GM13977 (cell line): ENCODE data around the gene ACTC1.
A peak's percentile ranks its signal among the peaks of the same experiment; 100 is the strongest.

Source experiments
- DNase-seq: peaks from one replicate; pipeline ENCODE4 v3.0.0; 2012; ENCODE audit warnings: low spot score
- CTCF ChIP-seq: IDR thresholded peaks from 2 replicates; pipeline ENCODE4 v1.5.1; 2012; ENCODE audit warnings: mild to moderate bottlenecking, control low read depth; ENCODE audit not compliant: insufficient read depth; ENCODE audit errors: extremely low read depth, missing control alignments
- in situ Hi-C: fragments of 300-500 bp; cut with MboI; formaldehyde crosslinking; loops from one replicate; pipeline ENCODE4 v1.12.0; 2022; ENCODE audit warnings: low sequenced_read_pairs, low pct_unique_long_range_greater_than_20kb, mixed read lengths, inconsistent platforms; ENCODE audit not compliant: unreplicated experiment

The ACTC1 gene

GRCh38 chr15:34799149-34800101 lies 4.1 kb upstream of the ACTC1 start:
- in situ Hi-C loops, result no loop called here
- TF ChIP-seq CTCF, result no peak
- no peak for DNase-seq

DNA sequence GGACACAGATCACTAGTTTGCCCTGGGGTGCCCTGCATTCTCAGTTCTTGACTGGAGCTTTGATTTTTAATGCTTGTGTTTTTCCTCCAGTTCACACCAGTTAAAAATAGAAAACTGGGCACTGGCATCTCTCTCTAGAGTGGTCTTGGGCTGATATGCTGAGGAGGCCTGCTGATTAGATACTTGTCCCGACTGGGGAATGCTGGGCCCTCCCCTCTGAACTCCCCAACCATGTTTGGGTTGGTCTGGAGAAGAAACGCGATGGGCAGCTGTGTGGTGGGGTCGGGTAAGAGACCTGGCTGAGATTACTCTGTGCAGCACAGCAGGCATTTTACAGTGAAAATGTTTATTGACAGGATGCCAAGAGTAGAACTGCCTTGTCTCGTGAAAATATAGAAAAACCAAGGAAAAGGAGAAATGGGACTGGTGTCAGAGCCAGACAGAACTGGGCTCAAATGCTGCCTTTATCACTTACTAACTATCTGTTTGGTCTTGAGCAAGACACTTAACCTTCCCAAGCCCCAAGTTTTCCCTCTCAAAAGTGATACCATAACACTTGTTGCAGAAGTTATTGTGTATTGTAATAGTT lies 1.6 kb upstream of the ACTC1 start:
- DNase-seq, result peak; percentile 8

GRCh38 chr15:34794590-34795206 lies 651 bp downstream of the ACTC1 start:
- no peak for TF ChIP-seq CTCF
- in situ Hi-C loops, result no loop called here
- DNase-seq, result peak; percentile 19

More for the DNA sequence above, 1.6 kb upstream of the ACTC1 start:
- in situ Hi-C loops, result no loop called here
- no peak for TF ChIP-seq CTCF

DNA sequence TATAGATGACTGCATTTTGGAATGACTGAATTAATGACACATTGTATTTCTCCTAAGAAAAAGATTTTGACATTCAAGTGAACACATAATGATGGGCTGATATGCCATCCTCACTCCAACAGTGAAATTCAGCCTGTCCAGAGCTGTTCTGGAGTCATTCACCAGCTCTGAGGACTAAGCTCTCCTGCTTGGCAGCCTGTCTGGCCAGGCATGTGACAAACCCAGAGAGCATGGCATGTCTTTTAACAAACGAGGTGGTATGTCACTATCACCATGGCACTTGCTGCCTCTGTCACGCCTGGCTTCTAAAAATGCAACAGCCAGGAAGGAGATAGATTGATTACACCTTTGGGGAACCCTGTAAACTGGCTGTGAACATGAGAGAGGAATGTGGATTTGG lies 1.4 kb downstream of the ACTC1 start:
- in situ Hi-C loops, result no loop called here
- TF ChIP-seq CTCF, result no peak

DNA sequence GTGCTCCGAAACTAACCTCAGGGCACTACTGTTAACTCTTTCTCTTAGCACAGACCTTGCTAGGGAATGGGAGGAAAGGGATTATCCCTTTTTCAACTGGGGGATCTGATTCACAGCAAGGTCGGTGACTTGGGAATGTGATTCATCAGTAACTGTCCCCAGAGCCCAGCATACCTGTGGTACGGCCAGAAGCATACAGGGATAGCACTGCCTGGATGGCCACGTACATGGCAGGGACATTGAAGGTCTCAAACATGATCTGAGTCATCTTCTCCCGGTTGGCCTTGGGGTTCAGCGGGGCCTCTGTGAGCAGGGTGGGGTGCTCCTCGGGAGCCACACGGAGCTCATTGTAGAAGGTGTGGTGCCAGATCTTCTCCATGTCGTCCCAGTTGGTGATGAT lies 2.3 kb downstream of the ACTC1 start:
- DNase-seq, result no peak
- TF ChIP-seq CTCF, result no peak
- in situ Hi-C loops, result no loop called here

More for the DNA sequence above, 1.4 kb downstream of the ACTC1 start:
- no peak for DNase-seq

DNA sequence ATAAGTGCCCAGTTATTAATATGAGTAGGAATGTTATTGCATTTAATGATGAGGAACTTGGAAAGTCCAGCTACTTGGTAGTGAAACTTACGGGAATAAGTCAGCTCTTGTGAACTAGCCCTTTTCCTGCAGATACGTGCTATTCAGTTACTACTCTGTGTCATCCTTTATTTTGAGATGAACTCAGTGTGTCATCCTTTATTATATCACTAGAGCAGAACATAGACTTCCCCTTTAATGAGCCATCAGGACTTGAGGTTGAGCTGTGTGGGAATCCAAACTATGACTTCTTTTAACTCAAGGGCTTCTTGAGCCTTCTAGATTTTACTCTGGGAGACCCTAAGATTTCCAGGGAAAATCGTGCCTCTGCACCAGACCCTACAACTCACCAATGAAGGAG lies 3.6 kb downstream of the ACTC1 start:
- no peak for DNase-seq
- in situ Hi-C loops, result no loop called here
- no peak for TF ChIP-seq CTCF
